WTC11 (cell line): ENCODE results near the gene SNX5. TPM values are rescaled to one million over a fixed set of nuclear protein-coding genes. Genes with fewer than 3 reads are reported as not detected.

ENCODE experiments used
- ATAC-seq: fragments of 200-7000 bp; cut with Tn5 transposase; 2 replicates; pipeline ENCODE4 v1.10.0; 2021; ENCODE audit warnings: mild to moderate bottlenecking, moderate library complexity
- CTCF ChIA-PET: fragments of 300-600 bp; sonication (Branson Sonifier 250); formaldehyde crosslinking; loops from one replicate; lab custom pipeline; 2021; ENCODE audit warnings: antibody characterized with exemption; lab: Charles Lee
- POLR2A ChIA-PET: fragments of 350-600 bp; sonication (Branson Sonifier 250); formaldehyde crosslinking; loops from one replicate; lab custom pipeline; 2021; ENCODE audit warnings: antibody characterized with exemption; lab: Charles Lee
- DNase-seq: peaks from one replicate; pipeline ENCODE4 v3.0.0; 2021; ENCODE audit warnings: low spot score
- H3K27ac Mint-ChIP-seq: 2 replicates; pipeline ENCODE4 v1.8.0; 2021; ENCODE audit warnings: mixed read lengths
- H3K27me3 Mint-ChIP-seq: 2 replicates; pipeline ENCODE4 v1.8.0; 2021; ENCODE audit warnings: low read depth, mild to moderate bottlenecking, moderate library complexity, mixed read lengths
- H3K36me3 Mint-ChIP-seq: 2 replicates; pipeline ENCODE4 v1.8.0; 2021; ENCODE audit warnings: mixed read lengths
- H3K4me1 Mint-ChIP-seq: 2 replicates; pipeline ENCODE4 v1.8.0; 2022; ENCODE audit warnings: mixed read lengths
- H3K4me3 Mint-ChIP-seq: 2 replicates; pipeline ENCODE4 v1.8.0; 2021; ENCODE audit warnings: mild to moderate bottlenecking, moderate library complexity, mixed read lengths
- H3K9me3 Mint-ChIP-seq: 2 replicates; pipeline ENCODE4 v1.8.0; 2021; ENCODE audit warnings: mixed read lengths
- CBFB ChIP-seq: sonication (generic); formaldehyde crosslinking; IDR thresholded peaks from 2 replicates; pipeline ENCODE4 v1.8.1; 2022; ENCODE audit warnings: mild to moderate bottlenecking, low read depth, missing genetic modification reagents
- CREB1 ChIP-seq: sonication (generic); formaldehyde crosslinking; IDR thresholded peaks from 2 replicates; pipeline ENCODE4 v1.8.0; 2023; ENCODE audit warnings: mild to moderate bottlenecking, missing genetic modification reagents
- ELF4 ChIP-seq: sonication (generic); formaldehyde crosslinking; IDR thresholded peaks from 2 replicates; pipeline ENCODE4 v1.8.1; 2022; ENCODE audit warnings: low read depth, mild to moderate bottlenecking, moderate library complexity, missing genetic modification reagents
- FOXP1 ChIP-seq: sonication (generic); formaldehyde crosslinking; IDR thresholded peaks from 2 replicates; pipeline ENCODE4 v1.8.0; 2022; ENCODE audit warnings: missing genetic modification reagents, mild to moderate bottlenecking, moderate library complexity, borderline replicate concordance
- JAZF1 ChIP-seq: fragments of 250-450 bp; sonication (Bioruptor Pico); IDR thresholded peaks from 2 replicates; pipeline ENCODE4 v1.9.0; 2021; ENCODE audit warnings: moderate library complexity, mild to moderate bottlenecking, inconsistent platforms
- KAT7 ChIP-seq: sonication (generic); formaldehyde crosslinking; IDR thresholded peaks from 2 replicates; pipeline ENCODE4 v1.8.1; 2023; ENCODE audit warnings: missing genetic modification reagents, mild to moderate bottlenecking, borderline replicate concordance
- NFYB ChIP-seq: sonication (generic); formaldehyde crosslinking; conservative IDR thresholded peaks from 2 replicates; pipeline ENCODE4 v1.8.0; 2022; ENCODE audit warnings: low read depth, missing genetic modification reagents
- OVOL2 ChIP-seq: fragments of 250-450 bp; sonication (Bioruptor Pico); IDR thresholded peaks from 2 replicates; pipeline ENCODE4 v1.9.0; 2021; ENCODE audit warnings: mild to moderate bottlenecking, borderline replicate concordance
- RELA ChIP-seq: sonication (generic); formaldehyde crosslinking; IDR thresholded peaks from 2 replicates; pipeline ENCODE4 v1.8.1; 2022; ENCODE audit warnings: missing genetic modification reagents, mild to moderate bottlenecking, borderline replicate concordance
- RORB ChIP-seq: fragments of 250-450 bp; sonication (Bioruptor Pico); IDR thresholded peaks from 2 replicates; pipeline ENCODE4 v1.9.0; 2021; ENCODE audit warnings: mild to moderate bottlenecking
- SP1 ChIP-seq: sonication (generic); formaldehyde crosslinking; conservative IDR thresholded peaks from 2 replicates; pipeline ENCODE4 v1.8.1; 2022; ENCODE audit warnings: missing genetic modification reagents
- TCF7 ChIP-seq: sonication (generic); formaldehyde crosslinking; IDR thresholded peaks from 2 replicates; pipeline ENCODE4 v1.8.0; 2022; ENCODE audit warnings: mild to moderate bottlenecking, low read depth, missing genetic modification reagents, moderate library complexity
- ZNF121 ChIP-seq: sonication (generic); formaldehyde crosslinking; IDR thresholded peaks from 2 replicates; pipeline ENCODE4 v1.8.0; 2023; ENCODE audit warnings: missing genetic modification reagents
- ZNF219 ChIP-seq: sonication (generic); formaldehyde crosslinking; IDR thresholded peaks from 2 replicates; pipeline ENCODE4 v1.8.0; 2023; ENCODE audit warnings: missing genetic modification reagents, mild to moderate bottlenecking, borderline replicate concordance
- ZNF416 ChIP-seq: fragments of 250-450 bp; sonication (Bioruptor Pico); IDR thresholded peaks from 2 replicates; pipeline ENCODE4 v1.9.0; 2021; ENCODE audit warnings: mild to moderate bottlenecking, inconsistent platforms
- ZNF671 ChIP-seq: fragments of 250-450 bp; sonication (Bioruptor Pico); IDR thresholded peaks from 2 replicates; pipeline ENCODE4 v1.8.0; 2021; ENCODE audit warnings: mild to moderate bottlenecking
- total RNA-seq: library from RNA; stranded (reverse); gene quantifications from 3 replicates; pipeline ENCODE4 v1.2.3, GENCODE V29; 2021
- TF ChIP-seq, protein P1 (sequence below): fragments of 250-450 bp; sonication (Bioruptor Pico); IDR thresholded peaks from 2 replicates; pipeline ENCODE4 v1.9.0; 2021; ENCODE audit warnings: mild to moderate bottlenecking
- TF ChIP-seq, protein P2 (sequence below): fragments of 250-450 bp; sonication (Bioruptor Pico); IDR thresholded peaks from 2 replicates; pipeline ENCODE4 v1.9.0; 2021; ENCODE audit warnings: mild to moderate bottlenecking
- TF ChIP-seq, protein P3 (sequence below): sonication (generic); formaldehyde crosslinking; IDR thresholded peaks from 2 replicates; pipeline ENCODE4 v1.8.1; 2022; ENCODE audit warnings: low read depth, missing genetic modification reagents, borderline replicate concordance
- TF ChIP-seq, protein P4 (sequence below): sonication (generic); formaldehyde crosslinking; IDR thresholded peaks from 2 replicates; pipeline ENCODE4 v1.8.1; 2023; ENCODE audit warnings: mild to moderate bottlenecking, missing genetic modification reagents, moderate library complexity
- TF ChIP-seq, protein P5 (sequence below): sonication (generic); formaldehyde crosslinking; IDR thresholded peaks from 2 replicates; pipeline ENCODE4 v1.8.1; 2022; ENCODE audit warnings: mild to moderate bottlenecking, moderate library complexity, missing genetic modification reagents

Gene SNX5
- total RNA-seq, 1 experiment from 2014 or later: 192 TPM

DNA sequence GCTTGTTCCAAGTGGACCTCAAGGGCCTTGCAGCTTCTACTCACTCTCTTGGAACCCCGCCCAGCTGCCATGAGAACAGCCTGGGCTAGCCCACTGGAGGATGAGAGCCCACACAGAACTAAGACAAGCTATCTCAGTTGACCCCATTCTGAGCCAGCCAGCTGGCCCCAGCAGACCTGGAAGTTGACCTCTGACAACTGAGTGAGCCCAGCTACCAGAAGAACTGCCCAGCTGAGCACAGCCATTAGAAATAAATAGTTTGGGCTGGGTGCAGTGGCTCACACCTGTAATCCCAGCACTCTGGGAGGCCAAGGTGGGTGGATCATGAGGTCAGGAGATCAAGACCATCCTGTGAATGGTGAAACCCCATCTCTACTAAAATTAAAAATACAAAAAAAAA lies 37.1 kb downstream of the SNX5 start:
- Mint-ChIP-seq H3K27me3 (peaks cover 7% of the 10 kb centered on the region), H3K36me3 (peaks cover 3% of the 10 kb centered on the region; the same call in 1 of the 2 replicates), H3K27ac (no peak overlapping the region), H3K9me3 (peaks cover 9% of the 10 kb centered on the region), H3K4me3 (no peak overlapping the region)
- DNase-seq: no peak
- no peak for ATAC-seq
- CTCF ChIA-PET: no interaction called here
- TF ChIP-seq ZNF416 (CRISPR knock-in tag) (no peak), ELF4 (CRISPR knock-in tag) (no peak), KAT7 (CRISPR knock-in tag) (no peak), ZNF121 (no peak), CBFB (no peak), ZNF219 (no peak), JAZF1 (CRISPR knock-in tag) (no peak), RELA (CRISPR knock-in tag) (no peak), SP1 (CRISPR knock-in tag) (no peak), OVOL2 (no peak)
- TF ChIP-seq, protein P1, sequence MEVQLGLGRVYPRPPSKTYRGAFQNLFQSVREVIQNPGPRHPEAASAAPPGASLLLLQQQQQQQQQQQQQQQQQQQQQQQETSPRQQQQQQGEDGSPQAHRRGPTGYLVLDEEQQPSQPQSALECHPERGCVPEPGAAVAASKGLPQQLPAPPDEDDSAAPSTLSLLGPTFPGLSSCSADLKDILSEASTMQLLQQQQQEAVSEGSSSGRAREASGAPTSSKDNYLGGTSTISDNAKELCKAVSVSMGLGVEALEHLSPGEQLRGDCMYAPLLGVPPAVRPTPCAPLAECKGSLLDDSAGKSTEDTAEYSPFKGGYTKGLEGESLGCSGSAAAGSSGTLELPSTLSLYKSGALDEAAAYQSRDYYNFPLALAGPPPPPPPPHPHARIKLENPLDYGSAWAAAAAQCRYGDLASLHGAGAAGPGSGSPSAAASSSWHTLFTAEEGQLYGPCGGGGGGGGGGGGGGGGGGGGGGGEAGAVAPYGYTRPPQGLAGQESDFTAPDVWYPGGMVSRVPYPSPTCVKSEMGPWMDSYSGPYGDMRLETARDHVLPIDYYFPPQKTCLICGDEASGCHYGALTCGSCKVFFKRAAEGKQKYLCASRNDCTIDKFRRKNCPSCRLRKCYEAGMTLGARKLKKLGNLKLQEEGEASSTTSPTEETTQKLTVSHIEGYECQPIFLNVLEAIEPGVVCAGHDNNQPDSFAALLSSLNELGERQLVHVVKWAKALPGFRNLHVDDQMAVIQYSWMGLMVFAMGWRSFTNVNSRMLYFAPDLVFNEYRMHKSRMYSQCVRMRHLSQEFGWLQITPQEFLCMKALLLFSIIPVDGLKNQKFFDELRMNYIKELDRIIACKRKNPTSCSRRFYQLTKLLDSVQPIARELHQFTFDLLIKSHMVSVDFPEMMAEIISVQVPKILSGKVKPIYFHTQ (CRISPR knock-in tag): no peak
- TF ChIP-seq, protein P2, sequence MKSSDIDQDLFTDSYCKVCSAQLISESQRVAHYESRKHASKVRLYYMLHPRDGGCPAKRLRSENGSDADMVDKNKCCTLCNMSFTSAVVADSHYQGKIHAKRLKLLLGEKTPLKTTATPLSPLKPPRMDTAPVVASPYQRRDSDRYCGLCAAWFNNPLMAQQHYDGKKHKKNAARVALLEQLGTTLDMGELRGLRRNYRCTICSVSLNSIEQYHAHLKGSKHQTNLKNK (CRISPR knock-in tag): no peak
- TF ChIP-seq, protein P3, sequence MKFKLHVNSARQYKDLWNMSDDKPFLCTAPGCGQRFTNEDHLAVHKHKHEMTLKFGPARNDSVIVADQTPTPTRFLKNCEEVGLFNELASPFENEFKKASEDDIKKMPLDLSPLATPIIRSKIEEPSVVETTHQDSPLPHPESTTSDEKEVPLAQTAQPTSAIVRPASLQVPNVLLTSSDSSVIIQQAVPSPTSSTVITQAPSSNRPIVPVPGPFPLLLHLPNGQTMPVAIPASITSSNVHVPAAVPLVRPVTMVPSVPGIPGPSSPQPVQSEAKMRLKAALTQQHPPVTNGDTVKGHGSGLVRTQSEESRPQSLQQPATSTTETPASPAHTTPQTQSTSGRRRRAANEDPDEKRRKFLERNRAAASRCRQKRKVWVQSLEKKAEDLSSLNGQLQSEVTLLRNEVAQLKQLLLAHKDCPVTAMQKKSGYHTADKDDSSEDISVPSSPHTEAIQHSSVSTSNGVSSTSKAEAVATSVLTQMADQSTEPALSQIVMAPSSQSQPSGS (CRISPR knock-in tag): no peak
- TF ChIP-seq, all 79 proteins: peak for 0
- POLR2A ChIA-PET: no interaction called here
- peaks cover 31% of the 10 kb centered on the region for H3K4me1 Mint-ChIP-seq

DNA sequence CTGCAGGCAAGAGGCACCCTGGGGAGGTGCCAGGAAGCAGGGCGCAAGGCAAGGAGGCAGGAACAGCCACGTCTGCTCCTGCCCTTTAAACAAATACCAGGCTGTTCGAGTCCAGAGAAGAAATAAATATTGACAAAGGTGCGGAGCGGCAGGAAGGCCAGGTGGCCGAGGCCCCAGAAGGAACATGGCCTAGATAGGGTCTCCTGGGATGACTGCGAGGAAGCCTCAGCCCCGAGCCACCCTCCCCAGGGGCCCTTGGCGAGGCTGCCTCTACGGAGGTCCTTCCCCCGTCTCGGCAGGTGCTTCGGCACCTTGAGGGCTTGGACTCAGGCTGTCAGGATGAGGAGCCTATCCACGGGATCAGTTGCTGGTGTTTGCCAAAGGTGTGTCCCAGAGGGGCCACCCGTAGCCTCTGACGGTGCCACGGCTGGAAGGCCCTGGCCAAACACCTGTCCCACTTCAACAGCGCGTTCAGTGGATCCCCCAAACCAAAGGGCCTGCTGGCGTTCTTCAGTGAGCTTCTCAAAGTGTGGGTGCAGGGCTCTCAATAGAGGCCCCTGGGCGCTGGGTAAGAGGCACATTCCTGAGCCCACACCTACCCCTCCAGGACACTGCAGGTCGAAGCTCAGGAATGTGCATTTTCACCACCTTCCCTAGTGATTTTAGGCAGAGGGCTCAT lies 39.8 kb downstream of the SNX5 start:
- Mint-ChIP-seq H3K36me3 (peaks cover 3% of the 10 kb centered on the region; the same call in 1 of the 2 replicates), H3K9me3 (peaks cover 9% of the 10 kb centered on the region), H3K27me3 (peaks cover 7% of the 10 kb centered on the region), H3K27ac (no peak overlapping the region), H3K4me3 (no peak overlapping the region), H3K4me1 (peaks cover 10% of the 10 kb centered on the region)
- DNase-seq: no peak
- POLR2A ChIA-PET: no interaction called here
- CTCF ChIA-PET: interaction anchor here (0.7 to 1.7 kb wide), 4 partner anchors 10 to 246 kb away, joined by 3 to 11 read pairs (median 4); partner anchors contain the start of gene RRBP1
- no peak for TF ChIP-seq RORB (CRISPR knock-in tag)
- TF ChIP-seq OVOL2: no peak
- TF ChIP-seq, protein P4, sequence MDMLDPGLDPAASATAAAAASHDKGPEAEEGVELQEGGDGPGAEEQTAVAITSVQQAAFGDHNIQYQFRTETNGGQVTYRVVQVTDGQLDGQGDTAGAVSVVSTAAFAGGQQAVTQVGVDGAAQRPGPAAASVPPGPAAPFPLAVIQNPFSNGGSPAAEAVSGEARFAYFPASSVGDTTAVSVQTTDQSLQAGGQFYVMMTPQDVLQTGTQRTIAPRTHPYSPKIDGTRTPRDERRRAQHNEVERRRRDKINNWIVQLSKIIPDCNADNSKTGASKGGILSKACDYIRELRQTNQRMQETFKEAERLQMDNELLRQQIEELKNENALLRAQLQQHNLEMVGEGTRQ (CRISPR knock-in tag): no peak
- no peak for TF ChIP-seq CREB1 (CRISPR knock-in tag)
- TF ChIP-seq, protein P2 (CRISPR knock-in tag): no peak
- TF ChIP-seq ZNF671 (CRISPR knock-in tag): no peak
- TF ChIP-seq, protein P5, sequence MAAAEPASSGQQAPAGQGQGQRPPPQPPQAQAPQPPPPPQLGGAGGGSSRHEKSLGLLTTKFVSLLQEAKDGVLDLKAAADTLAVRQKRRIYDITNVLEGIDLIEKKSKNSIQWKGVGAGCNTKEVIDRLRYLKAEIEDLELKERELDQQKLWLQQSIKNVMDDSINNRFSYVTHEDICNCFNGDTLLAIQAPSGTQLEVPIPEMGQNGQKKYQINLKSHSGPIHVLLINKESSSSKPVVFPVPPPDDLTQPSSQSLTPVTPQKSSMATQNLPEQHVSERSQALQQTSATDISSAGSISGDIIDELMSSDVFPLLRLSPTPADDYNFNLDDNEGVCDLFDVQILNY (CRISPR knock-in tag): no peak
- no peak for TF ChIP-seq NFYB
- no peak for TF ChIP-seq TCF7 (CRISPR knock-in tag)
- TF ChIP-seq FOXP1: no peak
- peak; percentile 70 for ATAC-seq
